ENCODE measurements around the gene IL18RAP. TPM values are rescaled to one million over a fixed set of nuclear protein-coding genes. Genes with fewer than 3 reads are reported as not detected.

The IL18RAP gene
- total and polyA plus RNA-seq, 2 experiments from 2014 or later, result not detected

DNA sequence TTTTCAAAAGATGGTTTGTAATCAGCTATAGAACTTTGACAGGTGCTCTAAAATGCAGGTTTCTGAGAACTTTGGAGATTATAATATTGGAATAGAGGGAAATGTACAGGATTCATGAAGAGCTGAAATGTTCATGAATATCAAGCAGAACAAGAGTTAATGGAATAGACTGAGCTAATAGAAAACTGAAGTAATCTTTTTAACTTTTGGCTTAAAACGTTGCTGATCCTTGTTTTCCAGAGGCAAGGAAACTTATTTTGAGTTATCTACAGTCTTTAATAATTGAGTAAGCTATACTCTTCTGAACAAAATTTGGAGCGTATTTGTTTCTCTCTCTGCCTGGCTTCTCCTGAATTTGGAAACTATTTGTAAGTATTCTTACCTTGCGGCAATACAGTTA is 10.8 kb upstream of the IL18RAP start:
- Histone ChIP-seq H3K27ac (ENCODE audit: low read depth) (no peak overlapping the region), H3K36me3 (ENCODE audit: insufficient read depth) (0 out of 2 replicates have a peak, but pooled peaks cover 3% of the 10 kb centered on the region), H3K4me3 (no peak overlapping the region), H3K9me2 (ENCODE audit: insufficient read depth) (peaks cover 25% of the 10 kb centered on the region), H2AFZ (no peak overlapping the region), H3K4me2 (no peak overlapping the region), H3K27me3 (ENCODE audit: insufficient read depth) (no peaks in the 10 kb centered on the region), H3K79me2 (replicated peaks; ENCODE audit: insufficient read depth) (no peaks in the 10 kb centered on the region), H3K4me1 (ENCODE audit: insufficient read depth) (no peaks in the 10 kb centered on the region), H4K20me1 (replicated peaks; ENCODE audit: insufficient read depth) (no peaks in the 10 kb centered on the region), H3F3A (replicated peaks; ENCODE audit: low read depth) (no peaks in the 10 kb centered on the region)
- Mint-ChIP-seq H3K27ac (no peak overlapping the region), H3K36me3 (ENCODE audit: low read depth) (no peaks in the 10 kb centered on the region; the same call in 1 of the 3 replicates), H3K4me3 (no peak overlapping the region), H3K4me1 (no peaks in the 10 kb centered on the region), H3K9me3 (peaks cover 28% of the 10 kb centered on the region), H3K27me3 (ENCODE audit: insufficient read depth, low read depth, poor library complexity) (peaks cover 1% of the 10 kb centered on the region)
- DNase-seq (ENCODE audit: low spot score) (no peak), ATAC-seq (no peak)
- TF ChIP-seq, protein P1, sequence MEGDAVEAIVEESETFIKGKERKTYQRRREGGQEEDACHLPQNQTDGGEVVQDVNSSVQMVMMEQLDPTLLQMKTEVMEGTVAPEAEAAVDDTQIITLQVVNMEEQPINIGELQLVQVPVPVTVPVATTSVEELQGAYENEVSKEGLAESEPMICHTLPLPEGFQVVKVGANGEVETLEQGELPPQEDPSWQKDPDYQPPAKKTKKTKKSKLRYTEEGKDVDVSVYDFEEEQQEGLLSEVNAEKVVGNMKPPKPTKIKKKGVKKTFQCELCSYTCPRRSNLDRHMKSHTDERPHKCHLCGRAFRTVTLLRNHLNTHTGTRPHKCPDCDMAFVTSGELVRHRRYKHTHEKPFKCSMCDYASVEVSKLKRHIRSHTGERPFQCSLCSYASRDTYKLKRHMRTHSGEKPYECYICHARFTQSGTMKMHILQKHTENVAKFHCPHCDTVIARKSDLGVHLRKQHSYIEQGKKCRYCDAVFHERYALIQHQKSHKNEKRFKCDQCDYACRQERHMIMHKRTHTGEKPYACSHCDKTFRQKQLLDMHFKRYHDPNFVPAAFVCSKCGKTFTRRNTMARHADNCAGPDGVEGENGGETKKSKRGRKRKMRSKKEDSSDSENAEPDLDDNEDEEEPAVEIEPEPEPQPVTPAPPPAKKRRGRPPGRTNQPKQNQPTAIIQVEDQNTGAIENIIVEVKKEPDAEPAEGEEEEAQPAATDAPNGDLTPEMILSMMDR (conservative IDR thresholded peaks at IDR 0.05; ENCODE audit: low read depth in 2 of 2), result no peak
- TF ChIP-seq ZNF114 (CRISPR knock-in tag; IDR thresholded peaks at IDR 0.05) (no peak), STAT1 (IDR thresholded peaks at IDR 0.05; ENCODE audit: unreplicated experiment) (no peak), NANOG (IDR thresholded peaks at IDR 0.05; ENCODE audit: borderline replicate concordance) (no peak), JUNB (IDR thresholded peaks at IDR 0.05; ENCODE audit: unreplicated experiment) (no peak)
- TF ChIP-seq, protein P2, sequence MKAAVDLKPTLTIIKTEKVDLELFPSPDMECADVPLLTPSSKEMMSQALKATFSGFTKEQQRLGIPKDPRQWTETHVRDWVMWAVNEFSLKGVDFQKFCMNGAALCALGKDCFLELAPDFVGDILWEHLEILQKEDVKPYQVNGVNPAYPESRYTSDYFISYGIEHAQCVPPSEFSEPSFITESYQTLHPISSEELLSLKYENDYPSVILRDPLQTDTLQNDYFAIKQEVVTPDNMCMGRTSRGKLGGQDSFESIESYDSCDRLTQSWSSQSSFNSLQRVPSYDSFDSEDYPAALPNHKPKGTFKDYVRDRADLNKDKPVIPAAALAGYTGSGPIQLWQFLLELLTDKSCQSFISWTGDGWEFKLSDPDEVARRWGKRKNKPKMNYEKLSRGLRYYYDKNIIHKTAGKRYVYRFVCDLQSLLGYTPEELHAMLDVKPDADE (IDR thresholded peaks at IDR 0.05), result no peak

DNA sequence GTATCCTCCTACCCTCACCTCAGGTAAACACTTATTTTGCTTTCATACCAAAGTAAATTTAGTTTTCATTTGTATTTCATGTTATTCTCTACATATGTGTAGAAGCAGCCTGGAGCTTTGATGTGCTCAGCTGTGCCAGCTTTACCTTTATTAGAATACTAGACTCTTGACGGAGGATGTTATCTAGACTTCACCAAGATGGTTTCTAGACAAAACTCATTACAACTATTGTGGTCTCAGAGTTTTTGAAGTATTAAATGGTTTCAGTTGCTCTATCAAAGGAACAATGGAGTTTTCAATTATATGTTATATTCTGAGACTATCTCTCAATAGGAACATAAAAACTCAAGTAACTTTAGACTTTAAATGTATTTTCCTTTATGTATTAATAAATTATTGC is 5.0 kb upstream of the IL18RAP start:
- H3K27ac ChIP-seq (ENCODE audit: low read depth), result no peak overlapping the region
- no peak overlapping the region for H3K4me3 Mint-ChIP-seq
- H3K36me3 ChIP-seq (ENCODE audit: insufficient read depth), result no peaks in the 10 kb centered on the region
- no peaks in the 10 kb centered on the region for H3K36me3 Mint-ChIP-seq (ENCODE audit: low read depth)
- no peak overlapping the region for H2AFZ ChIP-seq
- no peaks in the 10 kb centered on the region for H3K4me1 Mint-ChIP-seq
- ATAC-seq (no peak), DNase-seq (ENCODE audit: low spot score) (no peak)
- no peak overlapping the region for H3K4me2 ChIP-seq
- no peak overlapping the region for H3K27ac Mint-ChIP-seq
- no peaks in the 10 kb centered on the region for H3K27me3 ChIP-seq (ENCODE audit: insufficient read depth)
- no peaks in the 10 kb centered on the region for H3K79me2 ChIP-seq (replicated peaks; ENCODE audit: insufficient read depth)
- no peaks in the 10 kb centered on the region for H4K20me1 ChIP-seq (replicated peaks; ENCODE audit: insufficient read depth)
- no peaks in the 10 kb centered on the region for H3K27me3 Mint-ChIP-seq (ENCODE audit: insufficient read depth, low read depth, poor library complexity)
- H3K4me1 ChIP-seq (ENCODE audit: insufficient read depth), result no peaks in the 10 kb centered on the region
- H3K9me2 ChIP-seq (ENCODE audit: insufficient read depth), result peaks cover 14% of the 10 kb centered on the region; the same call in 1 of the 2 replicates
- TF ChIP-seq EZH2 (IDR thresholded peaks at IDR 0.05; ENCODE audit: low read depth, unreplicated experiment) (no peak), JUNB (IDR thresholded peaks at IDR 0.05; ENCODE audit: unreplicated experiment) (no peak), CREB1 (CRISPR knock-in tag; IDR thresholded peaks at IDR 0.05; ENCODE audit: low read depth) (no peak), POLR2AphosphoS5 (IDR thresholded peaks at IDR 0.05; ENCODE audit: low read depth) (no peak), EZH2phosphoT487 (IDR thresholded peaks at IDR 0.05; ENCODE audit: unreplicated experiment) (no peak), ZNF331 (CRISPR knock-in tag; IDR thresholded peaks at IDR 0.05; ENCODE audit: low read depth) (no peak), NANOG (IDR thresholded peaks at IDR 0.05; ENCODE audit: borderline replicate concordance) (no peak), ZNF114 (CRISPR knock-in tag; IDR thresholded peaks at IDR 0.05) (no peak)
- TF ChIP-seq, protein P3, sequence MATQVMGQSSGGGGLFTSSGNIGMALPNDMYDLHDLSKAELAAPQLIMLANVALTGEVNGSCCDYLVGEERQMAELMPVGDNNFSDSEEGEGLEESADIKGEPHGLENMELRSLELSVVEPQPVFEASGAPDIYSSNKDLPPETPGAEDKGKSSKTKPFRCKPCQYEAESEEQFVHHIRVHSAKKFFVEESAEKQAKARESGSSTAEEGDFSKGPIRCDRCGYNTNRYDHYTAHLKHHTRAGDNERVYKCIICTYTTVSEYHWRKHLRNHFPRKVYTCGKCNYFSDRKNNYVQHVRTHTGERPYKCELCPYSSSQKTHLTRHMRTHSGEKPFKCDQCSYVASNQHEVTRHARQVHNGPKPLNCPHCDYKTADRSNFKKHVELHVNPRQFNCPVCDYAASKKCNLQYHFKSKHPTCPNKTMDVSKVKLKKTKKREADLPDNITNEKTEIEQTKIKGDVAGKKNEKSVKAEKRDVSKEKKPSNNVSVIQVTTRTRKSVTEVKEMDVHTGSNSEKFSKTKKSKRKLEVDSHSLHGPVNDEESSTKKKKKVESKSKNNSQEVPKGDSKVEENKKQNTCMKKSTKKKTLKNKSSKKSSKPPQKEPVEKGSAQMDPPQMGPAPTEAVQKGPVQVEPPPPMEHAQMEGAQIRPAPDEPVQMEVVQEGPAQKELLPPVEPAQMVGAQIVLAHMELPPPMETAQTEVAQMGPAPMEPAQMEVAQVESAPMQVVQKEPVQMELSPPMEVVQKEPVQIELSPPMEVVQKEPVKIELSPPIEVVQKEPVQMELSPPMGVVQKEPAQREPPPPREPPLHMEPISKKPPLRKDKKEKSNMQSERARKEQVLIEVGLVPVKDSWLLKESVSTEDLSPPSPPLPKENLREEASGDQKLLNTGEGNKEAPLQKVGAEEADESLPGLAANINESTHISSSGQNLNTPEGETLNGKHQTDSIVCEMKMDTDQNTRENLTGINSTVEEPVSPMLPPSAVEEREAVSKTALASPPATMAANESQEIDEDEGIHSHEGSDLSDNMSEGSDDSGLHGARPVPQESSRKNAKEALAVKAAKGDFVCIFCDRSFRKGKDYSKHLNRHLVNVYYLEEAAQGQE (IDR thresholded peaks at IDR 0.05; ENCODE audit: unreplicated experiment), result no peak
- peaks cover 7% of the 10 kb centered on the region; the same call in 2 of the 3 replicates for H3K9me3 Mint-ChIP-seq
- H3K4me3 ChIP-seq, result no peak overlapping the region
- H3F3A ChIP-seq (replicated peaks; ENCODE audit: low read depth), result no peaks in the 10 kb centered on the region

Measured in GM23338 (cell line).